HG03196 (cell line): ENCODE data around the gene IGFLR1.
A peak's percentile ranks its signal among the peaks of the same experiment; 100 is the strongest.
"Not testable (repeated sequence)": the region's sequence is repeated elsewhere in the genome, so short reads cannot be mapped to it uniquely, and the experiment has no call there.

ENCODE experiments used
- ATAC-seq: cut with Tn5 transposase; IDR thresholded peaks from one replicate; pipeline ENCODE4 v1.9.1; 2021; ENCODE audit not compliant: unreplicated experiment

Gene IGFLR1

DNA sequence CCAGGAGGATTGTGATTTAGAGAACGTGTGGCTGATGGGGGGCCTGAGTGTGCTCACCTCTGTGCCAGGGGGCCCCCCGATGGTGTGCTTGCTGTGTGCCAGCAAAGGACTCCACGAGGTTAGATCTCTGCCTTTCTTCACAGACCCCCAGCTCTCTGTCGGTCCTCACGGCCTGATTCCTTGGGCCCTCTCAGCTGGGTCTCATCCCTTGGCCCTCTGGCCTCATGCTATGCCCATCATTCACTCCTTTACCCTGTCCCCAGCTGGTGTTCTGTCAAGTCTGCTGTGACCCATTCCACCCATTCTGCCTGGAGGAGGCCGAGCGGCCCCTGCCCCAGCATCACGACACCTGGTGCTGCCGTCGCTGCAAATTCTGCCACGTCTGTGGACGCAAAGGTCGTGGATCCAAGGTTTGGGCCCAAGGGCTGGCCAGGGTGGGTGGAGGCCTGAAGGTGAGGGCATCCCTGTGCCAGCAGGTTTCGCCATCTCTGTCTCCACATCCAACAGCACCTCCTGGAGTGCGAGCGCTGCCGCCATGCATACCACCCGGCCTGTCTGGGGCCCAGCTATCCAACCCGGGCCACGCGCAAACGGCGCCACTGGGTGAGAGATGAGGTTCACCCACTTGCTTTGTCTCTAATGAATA lies 16.9 kb downstream of the IGFLR1 start:
- no peak for ATAC-seq

DNA sequence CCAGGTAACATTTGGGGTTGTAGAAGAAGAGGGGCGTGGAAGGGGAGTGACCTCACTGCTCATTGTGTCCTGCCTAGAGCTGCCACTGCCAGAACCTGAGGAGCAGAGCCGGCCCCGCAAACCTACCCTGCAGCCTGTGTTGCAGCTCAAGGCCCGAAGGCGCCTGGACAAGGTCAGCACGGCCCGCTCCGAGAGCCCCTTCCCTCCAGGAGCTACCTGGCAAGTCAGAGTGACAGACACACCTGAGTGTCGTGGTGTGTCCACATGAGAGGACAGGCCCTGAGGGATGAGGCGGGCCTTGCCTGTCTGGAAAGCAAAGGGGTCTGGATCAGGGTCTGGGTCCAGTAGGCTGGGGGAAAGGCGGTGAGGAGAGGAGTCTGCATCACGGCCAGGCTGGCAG lies 17.7 kb downstream of the IGFLR1 start:
- no peak for ATAC-seq

- ATAC-seq, result not testable (repeated sequence)
These were observed 18.1 kb downstream of the IGFLR1 start for GRCh38 chr19:35724132-35724531.

GRCh38 chr19:35723671-35724070 lies 18.6 kb downstream of the IGFLR1 start:
- ATAC-seq, result no peak

- no peak for ATAC-seq
These were observed 19.4 kb downstream of the IGFLR1 start for GRCh38 chr19:35722897-35723296.

DNA sequence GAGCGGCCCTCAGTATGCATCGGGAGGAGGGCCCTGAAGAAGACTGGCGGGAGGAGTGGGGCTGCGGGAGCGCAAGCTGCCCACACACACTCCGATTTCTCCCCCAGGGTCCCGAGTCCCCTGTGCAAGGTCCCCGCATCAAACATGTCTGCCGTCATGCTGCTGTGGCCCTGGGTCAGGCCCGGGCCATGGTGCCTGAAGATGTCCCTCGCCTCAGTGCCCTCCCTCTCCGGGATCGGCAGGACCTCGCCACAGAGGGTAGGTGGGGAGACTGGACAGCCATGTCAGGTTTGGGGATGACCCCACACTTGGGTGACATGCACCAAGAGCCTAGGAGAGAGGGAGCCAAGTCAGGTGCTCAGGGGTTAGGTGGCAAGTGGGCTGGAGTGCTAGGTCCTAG lies 19.8 kb downstream of the IGFLR1 start:
- ATAC-seq, result no peak

DNA sequence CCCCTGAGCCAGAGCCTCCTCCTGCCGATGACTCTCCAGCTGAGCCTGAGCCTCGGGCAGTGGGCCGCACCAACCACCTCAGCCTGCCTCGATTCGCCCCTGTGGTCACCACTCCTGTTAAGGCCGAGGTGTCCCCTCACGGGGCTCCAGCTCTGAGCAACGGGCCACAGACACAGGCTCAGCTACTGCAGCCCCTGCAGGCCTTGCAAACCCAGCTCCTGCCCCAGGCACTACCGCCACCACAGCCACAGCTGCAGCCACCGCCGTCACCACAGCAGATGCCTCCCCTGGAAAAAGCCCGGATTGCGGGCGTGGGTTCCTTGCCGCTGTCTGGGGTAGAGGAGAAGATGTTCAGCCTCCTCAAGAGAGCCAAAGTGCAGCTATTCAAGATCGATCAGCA lies 20.9 kb downstream of the IGFLR1 start:
- no peak for ATAC-seq

DNA sequence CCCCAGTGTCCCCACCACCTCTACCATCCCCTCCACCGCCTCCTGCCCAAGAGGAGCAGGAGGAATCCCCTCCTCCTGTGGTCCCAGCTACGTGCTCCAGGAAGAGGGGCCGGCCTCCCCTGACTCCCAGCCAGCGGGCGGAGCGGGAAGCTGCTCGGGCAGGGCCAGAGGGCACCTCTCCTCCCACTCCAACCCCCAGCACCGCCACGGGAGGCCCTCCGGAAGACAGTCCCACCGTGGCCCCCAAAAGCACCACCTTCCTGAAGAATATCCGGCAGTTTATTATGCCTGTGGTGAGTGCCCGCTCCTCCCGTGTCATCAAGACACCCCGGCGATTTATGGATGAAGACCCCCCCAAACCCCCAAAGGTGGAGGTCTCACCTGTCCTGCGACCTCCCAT lies 21.6 kb downstream of the IGFLR1 start:
- no peak for ATAC-seq

DNA sequence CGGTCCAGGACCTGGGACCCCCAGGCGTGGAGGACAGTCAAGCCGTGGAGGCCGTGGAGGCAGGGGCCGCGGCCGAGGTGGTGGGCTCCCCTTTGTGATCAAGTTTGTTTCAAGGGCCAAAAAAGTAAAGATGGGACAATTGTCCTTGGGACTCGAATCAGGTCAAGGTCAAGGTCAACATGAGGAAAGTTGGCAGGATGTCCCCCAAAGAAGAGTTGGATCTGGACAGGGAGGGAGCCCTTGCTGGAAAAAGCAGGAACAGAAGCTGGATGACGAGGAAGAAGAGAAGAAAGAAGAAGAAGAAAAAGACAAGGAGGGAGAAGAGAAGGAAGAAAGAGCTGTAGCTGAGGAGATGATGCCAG lies 22.1 kb downstream of the IGFLR1 start:
- no peak for ATAC-seq

DNA sequence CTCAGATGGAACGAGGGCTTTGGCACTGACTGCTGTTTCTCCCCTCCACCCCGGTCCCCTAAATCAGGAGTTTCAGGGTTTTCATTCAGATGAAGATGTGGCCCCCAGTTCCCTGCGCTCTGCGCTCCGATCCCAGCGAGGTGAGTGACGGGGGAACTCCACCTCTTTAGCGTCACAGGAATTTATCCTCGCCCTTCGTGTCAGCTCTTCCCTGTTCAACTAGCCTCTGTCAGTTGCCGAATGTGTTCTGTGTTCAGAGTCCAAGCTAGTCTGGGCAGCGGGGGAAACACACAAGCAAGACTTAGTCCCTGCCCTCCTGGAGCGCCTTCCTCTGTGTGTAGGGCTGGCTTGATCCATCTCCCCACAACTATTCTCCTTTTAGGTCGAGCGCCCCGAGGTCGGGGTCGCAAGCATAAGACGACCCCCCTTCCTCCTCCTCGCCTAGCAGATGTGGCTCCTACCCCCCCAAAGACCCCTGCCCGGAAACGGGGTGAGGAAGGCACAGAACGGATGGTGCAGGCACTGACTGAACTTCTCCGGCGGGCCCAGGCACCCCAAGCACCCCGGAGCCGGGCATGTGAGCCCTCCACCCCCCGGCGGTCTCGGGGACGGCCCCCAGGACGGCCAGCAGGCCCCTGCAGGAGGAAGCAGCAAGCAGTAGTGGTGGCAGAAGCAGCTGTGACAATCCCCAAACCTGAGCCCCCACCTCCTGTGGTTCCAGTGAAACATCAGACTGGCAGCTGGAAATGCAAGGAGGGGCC lies 22.7 kb downstream of the IGFLR1 start:
- ATAC-seq, result no peak

- no peak for ATAC-seq
These were observed 23.8 kb downstream of the IGFLR1 start for GRCh38 chr19:35718345-35719041.

- no peak for ATAC-seq
These were observed 24.4 kb downstream of the IGFLR1 start, which contains the start of gene KMT2B for GRCh38 chr19:35717665-35718344. Gene KMT2B, plus strand, starts transcription at chr19:35718003. Its CDS starts 16 bp downstream, at chr19:35718019.

DNA sequence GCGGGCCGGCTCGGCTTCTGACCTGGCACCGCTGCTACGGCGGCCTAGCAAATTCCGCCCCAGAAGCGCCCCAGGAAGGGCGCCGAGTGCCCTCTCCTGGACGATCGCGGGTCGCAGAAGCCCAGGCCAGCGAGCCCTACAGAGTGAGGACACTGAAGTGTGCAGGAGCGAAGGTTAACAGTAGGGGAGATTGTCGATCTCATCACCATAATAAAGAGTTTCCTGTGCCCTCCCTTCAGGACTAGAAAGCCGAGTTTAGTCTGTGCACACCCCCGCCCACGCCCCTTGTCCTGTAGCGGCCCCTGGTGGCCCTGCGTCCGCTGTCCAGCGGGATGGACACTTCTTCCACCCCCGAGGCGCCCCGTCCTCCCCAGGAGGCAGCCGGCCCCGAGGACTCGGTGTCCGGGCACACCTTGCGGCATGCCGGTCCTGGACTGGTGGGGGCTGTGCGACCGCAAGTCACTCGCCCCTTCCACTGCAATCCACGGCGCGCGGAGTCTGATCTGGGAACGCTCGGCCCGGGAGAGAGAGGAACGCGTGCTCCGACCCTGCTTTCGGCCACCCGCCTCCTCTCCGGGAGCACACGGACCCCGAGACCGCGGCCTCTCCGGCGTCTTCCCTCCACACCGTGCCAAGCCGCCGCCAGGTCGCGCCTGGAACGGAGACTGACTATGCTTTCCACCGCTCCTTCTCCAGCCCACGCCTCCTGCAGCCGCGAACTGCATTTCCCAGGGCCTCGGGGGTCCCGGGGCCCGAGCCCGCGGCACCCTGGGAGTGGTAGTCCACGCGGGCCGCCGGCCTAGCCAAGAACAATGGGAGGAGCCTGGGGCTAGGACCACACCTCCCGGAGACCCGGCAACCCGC lies 25.2 kb downstream of the IGFLR1 start:
- peak; percentile 50 for ATAC-seq

DNA sequence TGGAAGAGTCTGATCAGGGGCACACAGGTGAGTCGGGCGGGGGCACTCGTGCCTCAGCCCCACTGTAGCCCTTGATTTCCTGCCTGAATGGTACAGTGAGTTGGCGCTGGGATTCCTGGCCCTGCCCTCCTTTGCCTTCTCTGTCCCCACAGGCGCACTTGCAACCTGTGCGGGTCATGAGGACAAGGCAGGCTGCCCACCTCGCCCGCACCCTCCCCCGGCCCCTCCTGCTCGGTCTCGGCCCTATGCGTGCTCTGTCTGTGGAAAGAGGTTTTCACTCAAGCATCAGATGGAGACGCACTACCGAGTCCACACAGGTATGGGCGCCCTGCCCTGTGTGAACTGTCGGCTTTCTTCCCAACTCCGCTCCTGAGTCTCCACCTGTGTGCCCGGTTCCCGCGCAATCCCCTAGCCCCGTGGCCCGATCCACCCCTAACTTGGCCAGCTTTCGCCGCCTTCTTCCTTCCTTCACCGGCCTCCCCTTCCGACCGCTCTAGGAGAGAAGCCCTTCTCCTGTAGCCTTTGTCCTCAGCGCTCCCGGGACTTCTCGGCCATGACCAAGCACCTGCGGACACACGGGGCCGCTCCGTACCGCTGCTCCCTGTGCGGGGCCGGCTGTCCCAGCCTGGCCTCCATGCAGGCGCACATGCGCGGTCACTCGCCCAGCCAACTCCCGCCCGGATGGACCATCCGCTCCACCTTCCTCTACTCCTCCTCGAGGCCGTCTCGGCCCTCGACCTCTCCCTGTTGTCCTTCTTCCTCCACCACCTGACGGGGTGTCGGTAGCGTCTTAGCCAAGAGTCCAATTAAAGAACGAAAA lies 26.1 kb downstream of the IGFLR1 start:
- no peak for ATAC-seq

DNA sequence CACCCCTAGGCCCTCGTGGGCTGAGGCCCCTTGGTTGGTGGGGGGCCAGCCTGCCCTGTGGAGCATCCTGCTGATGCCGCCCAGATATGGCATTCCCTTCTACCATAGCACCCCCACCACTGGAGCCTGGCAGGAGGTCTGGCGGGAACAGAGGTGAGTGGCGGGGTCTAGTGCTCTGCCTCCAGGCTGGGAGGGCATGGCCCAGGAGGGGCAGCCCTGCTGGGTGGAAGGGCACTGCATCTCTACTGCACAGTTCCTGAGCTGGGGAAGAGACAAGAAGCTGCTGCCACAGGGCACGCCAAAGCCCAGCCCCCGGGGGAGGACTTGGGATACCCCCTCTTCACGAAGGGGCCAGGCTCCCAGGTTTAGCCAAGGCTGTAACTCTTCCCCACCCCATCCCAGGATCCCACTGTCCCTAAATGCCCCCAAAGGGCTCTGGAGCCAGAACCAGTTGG lies 26.9 kb downstream of the IGFLR1 start:
- ATAC-seq, result no peak

DNA sequence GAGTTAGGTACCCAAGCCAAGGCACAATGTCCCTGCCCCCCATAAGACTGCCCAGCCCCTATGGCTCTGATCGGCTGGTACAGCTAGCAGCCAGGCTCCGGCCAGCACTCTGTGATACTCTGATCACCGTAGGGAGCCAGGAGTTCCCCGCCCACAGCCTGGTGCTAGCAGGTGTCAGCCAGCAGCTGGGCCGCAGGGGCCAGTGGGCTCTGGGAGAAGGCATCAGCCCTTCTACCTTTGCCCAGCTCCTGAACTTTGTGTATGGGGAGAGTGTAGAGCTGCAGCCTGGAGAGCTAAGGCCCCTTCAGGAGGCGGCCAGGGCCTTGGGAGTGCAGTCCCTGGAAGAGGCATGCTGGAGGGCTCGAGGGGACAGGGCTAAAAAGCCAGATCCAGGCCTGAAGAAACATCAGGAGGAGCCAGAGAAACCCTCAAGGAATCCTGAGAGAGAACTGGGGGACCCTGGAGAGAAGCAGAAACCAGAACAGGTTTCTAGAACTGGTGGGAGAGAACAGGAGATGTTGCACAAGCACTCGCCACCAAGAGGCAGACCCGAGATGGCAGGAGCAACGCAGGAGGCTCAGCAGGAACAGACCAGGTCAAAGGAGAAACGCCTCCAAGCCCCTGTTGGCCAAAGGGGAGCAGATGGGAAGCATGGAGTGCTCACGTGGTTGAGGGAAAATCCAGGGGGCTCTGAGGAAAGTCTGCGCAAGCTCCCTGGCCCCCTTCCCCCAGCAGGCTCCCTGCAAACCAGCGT lies 27.5 kb downstream of the IGFLR1 start:
- no peak for ATAC-seq

GRCh38 chr19:35713904-35714495 lies 28.3 kb downstream of the IGFLR1 start:
- ATAC-seq, result no peak

GRCh38 chr19:35713506-35713850 lies 28.8 kb downstream of the IGFLR1 start:
- no peak for ATAC-seq
